GM21737 (cell line): ENCODE measurements around the gene TRIM32.

Source experiments
- ATAC-seq: cut with Tn5 transposase; IDR thresholded peaks from one replicate; pipeline ENCODE4 v1.9.1; 2021; ENCODE audit warnings: mild to moderate bottlenecking, moderate library complexity; ENCODE audit not compliant: unreplicated experiment

Gene TRIM32

GRCh38 chr9:116687074-116687753 is at the start of gene TRIM32:
TSS of gene TRIM32 (plus strand) at chr9:116687305. CDS start at chr9:116697743, 10,438 bp downstream.
- peak; percentile 99 for ATAC-seq

GRCh38 chr9:116639251-116639741 is 47.8 kb upstream of the TRIM32 start:
- ATAC-seq = no peak

DNA sequence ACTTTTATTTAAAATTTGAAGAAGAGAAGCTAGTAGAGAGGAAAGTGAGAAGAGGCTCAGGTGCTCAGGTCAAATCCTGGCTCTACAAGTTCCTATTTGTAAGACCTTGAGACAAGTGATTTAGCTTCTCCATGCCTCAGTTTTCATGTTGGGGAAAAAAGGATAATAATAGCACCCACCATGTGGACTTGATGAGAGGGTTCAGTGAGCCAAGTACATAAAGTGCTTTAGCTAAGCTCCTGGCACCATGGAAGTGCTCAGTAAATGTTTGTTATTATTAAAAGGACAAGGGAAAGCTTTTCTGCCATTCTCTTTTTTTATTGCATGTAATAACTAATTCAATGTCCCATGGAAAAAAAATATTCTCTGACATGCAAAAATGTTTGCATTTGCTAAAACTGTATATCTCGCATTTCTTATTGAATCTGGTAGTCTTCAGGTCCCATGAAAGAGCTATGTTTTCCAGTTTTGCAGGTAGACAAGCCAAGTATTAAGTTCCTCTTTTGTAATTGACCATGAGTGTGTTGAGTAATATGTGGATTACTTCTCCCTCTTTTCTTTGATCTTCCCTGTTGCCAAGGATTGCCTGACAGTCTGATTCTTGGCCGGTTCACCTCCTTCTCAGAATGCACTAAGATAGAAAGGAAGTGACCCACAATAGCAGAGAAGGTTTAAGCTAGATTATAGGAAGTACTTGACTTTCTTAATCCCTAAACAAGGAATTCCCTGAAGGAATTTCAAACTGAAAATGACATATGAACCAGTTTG is 45.6 kb upstream of the TRIM32 start:
- no peak for ATAC-seq

DNA sequence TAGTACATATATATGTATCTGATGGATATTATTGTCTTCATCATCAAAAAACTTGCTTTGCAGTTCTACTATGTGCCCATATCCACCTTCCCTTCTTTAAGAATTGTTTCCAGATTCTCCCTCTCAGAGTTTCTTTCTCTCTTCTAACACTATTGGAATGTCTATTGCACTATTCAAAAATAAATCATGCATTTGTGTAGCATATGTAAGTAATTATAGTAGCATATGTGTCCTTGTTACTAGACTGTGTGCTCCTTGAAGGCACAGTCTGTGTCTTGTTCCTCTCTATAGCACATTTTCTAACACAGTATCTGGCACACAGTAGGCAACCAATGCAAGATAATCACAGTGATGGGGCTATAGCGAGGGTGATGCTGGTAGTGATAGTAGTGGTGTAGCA is 43.4 kb upstream of the TRIM32 start:
- ATAC-seq = no peak

DNA sequence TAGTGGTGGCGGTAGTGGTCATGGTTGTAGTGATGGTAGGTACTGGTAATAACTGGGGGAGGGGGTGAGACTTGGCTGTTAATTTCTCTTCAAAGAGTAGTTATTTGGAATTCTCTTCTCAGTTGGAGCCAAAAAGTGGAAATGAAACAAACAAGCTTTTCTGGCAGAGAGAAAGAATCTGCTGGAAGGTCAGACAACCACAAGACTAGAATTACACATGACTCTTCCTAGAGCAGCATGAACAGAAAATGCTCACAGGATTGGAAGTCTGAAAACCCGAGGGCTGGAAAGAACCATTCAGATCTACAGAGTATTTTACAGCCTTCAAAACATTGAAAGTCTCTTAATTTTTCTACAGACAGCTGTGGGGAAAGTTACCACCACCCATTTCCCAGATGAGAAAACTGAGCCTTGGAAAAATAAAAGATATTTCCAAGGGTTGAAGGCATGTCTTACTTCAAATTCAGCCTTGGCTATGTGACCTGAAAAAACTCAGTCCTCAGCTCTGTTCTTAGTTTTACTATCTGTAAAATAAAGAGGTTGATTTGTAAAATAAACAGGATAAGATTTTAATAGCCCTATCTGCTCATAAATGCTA is 42.9 kb upstream of the TRIM32 start:
- no peak for ATAC-seq

GRCh38 chr9:116646661-116647514 is 40.2 kb upstream of the TRIM32 start:
- no peak for ATAC-seq

- ATAC-seq = no peak
Observed at GRCh38 chr9:116647515-116647809, 39.6 kb upstream of the TRIM32 start.

GRCh38 chr9:116653348-116654058 is 33.6 kb upstream of the TRIM32 start:
- ATAC-seq = no peak

DNA sequence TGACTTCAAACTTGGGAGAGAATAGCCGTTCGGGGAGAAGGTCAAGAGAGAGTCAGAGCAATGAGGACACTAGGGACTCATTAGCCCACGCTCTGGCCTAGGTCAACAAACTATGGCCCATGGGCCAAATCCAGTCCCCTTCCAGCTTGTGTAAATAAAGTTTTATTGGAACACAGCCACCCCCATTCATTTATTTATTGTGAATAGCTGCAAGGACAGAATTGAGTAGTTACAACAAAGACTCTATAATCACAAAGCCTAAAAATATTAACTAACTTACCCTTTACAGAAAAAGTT is 33.1 kb upstream of the TRIM32 start:
- ATAC-seq = no peak

DNA sequence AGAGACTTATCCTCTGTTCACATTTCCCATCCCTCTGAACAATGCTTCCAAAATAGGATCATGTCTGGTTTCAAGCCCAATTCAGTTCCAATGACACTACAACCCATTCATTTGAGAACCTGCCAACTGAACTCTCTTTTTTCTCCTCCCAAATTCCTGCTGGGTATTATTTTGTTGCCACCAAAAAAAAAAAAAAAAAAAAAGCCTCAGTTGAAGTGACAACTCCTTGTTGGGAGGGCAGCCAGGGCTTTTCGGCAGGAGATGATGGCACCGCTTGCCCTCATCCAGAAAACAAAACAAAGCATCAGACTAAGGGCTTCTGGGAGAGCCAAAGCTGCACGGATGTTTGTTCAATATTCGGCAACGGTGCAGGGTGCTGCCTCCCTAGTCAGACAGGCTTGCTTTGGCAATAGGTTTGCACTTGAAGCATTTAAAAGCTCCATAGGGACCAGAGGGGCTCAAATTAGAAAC is 30.6 kb upstream of the TRIM32 start:
- no peak for ATAC-seq

GRCh38 chr9:116656977-116657376 is 30.1 kb upstream of the TRIM32 start:
- no peak for ATAC-seq

DNA sequence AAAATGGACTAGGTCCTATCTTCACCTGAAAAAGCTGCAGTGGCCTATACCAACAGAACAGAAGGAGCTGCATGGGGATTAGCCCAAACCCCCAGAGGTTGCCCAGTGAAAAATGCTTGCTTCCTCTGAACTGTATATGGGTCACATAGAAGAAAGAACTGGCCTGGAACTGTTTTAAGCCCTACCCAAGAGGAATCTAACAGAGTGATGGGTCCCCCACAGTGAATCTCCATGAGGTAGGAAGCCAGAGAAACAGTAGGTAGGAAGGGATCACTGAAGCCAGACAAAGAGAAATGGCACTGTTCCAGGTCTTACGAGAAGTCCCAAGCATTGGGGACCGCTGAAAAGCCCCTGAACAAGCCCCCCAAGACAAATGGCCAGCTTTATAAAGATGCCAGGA is 28.8 kb upstream of the TRIM32 start:
- no peak for ATAC-seq

GRCh38 chr9:116661037-116661954 is 25.8 kb upstream of the TRIM32 start:
- peak; percentile 67 for ATAC-seq

GRCh38 chr9:116662646-116663310 is 24.3 kb upstream of the TRIM32 start:
- ATAC-seq = no peak

DNA sequence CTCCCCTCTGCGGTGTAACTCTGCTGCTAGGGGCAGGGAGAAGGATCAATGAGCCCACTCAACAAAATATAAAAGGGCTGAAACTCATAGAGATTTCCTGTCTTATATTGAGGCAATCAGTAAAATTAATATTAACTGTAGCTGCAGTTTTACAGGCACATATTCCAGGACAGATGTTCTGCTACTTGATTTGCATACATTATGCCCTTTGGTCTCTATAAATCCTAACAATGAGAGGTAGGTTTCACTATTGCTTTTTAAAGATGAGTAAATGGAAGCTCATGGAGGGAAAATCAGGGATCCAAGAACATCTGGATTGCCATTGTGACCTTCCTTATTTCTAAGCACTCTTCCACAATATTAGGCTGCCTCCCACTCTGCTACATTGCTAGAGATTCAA is 23.5 kb upstream of the TRIM32 start:
- no peak for ATAC-seq

DNA sequence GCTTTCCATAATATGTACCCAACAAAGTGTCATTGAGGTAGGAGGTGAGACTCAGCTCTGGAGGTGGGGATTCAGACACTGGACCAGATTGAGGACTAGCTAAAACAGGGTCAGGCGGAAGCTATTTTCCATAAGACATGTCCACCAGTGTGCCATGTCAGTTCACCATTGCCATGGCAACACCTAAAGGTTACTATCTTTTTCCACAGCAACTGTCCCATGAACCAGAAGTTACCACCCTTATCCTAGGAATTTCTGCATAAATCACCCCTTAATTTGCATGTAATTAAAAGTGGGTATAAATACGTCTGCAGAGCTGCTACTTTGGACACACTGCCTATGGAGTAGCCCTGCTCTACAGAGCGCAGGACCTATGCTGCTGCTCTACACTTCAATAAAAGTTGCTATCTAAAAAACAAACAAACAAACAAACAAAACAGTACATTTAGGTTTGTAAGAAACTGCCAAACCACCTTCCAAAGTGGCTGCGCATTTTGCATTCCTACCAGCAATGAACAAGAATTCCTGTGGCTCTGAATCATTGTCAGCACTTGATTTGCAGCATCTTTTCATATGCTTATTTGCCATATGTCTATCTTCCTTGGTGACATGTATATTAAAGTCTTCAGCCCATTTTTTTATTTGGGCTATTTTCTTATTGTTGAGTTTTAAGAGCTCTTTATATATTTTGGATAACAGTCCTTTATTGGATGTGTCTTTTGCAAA is 18.0 kb upstream of the TRIM32 start:
- ATAC-seq = no peak

DNA sequence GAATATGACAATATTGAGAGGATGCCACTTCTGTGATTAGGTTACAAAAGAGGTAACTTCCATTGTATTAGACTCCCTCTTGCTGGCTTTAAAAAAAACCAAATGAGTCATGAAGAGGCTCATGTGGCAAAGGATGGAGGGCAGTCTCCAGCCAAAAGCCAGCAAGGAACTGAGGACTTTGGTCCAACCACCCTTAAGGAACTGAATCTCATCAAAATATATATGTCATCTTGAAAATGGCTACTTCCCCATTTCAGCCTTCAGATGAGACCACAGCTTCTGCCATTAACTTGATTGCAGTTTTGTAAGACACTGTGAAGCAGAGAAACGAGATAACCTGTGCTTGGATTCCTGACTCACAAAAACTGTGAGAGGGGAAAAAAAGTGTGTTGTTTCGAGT is 15.5 kb upstream of the TRIM32 start:
- ATAC-seq = no peak

GRCh38 chr9:116673375-116673774 is 13.7 kb upstream of the TRIM32 start:
- ATAC-seq = no peak
